ENCODE results near the gene USP28. TPM values are rescaled to one million over a fixed set of nuclear protein-coding genes. Genes with fewer than 3 reads are reported as not detected.
"Not testable (repeated sequence)": the region's sequence is repeated elsewhere in the genome, so short reads cannot be mapped to it uniquely, and the experiment has no call there.

USP28 gene
- total and polyA plus RNA-seq, 4 donors = 8.4 to 28.5 (median 17.5) TPM

DNA sequence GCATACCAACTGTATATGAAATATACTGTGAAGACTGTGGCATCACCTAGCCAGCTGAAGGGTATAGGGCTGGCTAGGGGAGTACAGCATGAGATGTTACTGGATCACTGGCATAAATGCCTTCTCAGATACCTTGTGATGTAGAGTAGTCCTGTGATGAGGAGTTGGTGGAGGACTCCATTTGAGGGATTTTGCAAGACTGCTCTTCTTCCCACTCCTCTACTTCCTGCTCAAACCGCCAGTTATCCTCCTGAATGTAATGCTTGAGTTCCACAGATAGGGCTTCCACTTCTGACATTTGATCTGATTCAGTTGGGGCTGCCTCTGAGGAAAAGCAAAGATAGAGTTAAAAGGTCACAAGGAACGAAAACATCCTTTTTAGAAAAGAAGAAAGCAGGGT is 66.4 kb downstream of the USP28 start:
- intact Hi-C loops (cut with DNase I) = no loop called here
- DNase-seq (no peak), ATAC-seq (ENCODE audit: low FRiP score) (no peak)
- 47% methylated on average over 2 of the region's 2 CpGs for WGBS, 2 donors
- H3K4me3 ChIP-seq (ENCODE audit: low read length in 2 of 2) = no peak overlapping the region
- H3K27me3 ChIP-seq (ENCODE audit: control insufficient read depth in 1 of 2, insufficient read depth in 2 of 2, low read length in 1 of 2) = no peaks in the 10 kb centered on the region
- peaks cover 4 to 6% of the 10 kb centered on the region in 2 donors for H3K36me3 ChIP-seq (ENCODE audit: control insufficient read depth in 1 of 2, insufficient read depth in 2 of 2, low read length in 1 of 2)
- no peak overlapping the region for H3K27ac ChIP-seq (ENCODE audit: low read depth in 1 of 2, low read length in 2 of 2)
- no peaks in the 10 kb centered on the region for H3K9me3 ChIP-seq (ENCODE audit: control insufficient read depth, low read length)
- H3K4me1 ChIP-seq (ENCODE audit: control insufficient read depth in 1 of 2, insufficient read depth in 2 of 2, low read length in 2 of 2) = no peaks in the 10 kb centered on the region

DNA sequence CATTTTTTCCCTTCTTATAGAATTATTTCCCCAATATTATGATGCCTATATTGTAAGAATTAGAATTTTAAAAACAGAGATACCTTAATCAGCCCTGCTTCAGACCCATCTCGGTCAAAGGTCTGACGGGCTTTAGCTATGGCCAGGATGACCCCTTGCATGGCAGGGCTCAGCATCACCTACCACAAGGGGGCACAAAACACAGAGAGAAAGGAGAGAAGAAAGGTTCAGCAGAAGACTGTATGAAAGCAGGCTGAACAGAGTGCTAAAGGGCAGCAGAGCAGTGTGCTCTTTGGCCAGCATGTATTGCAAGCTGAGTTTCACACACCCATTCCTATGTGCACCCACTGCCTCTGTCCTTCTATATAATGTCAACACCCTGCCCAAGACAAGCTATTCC is 69.0 kb downstream of the USP28 start:
- ATAC-seq (ENCODE audit: low FRiP score) = no peak
- no peak overlapping the region for H3K4me3 ChIP-seq (ENCODE audit: low read length in 2 of 2)
- no peaks in the 10 kb centered on the region for H3K9me3 ChIP-seq (ENCODE audit: control insufficient read depth, low read length)
- H3K27ac ChIP-seq (ENCODE audit: low read depth in 1 of 2, low read length in 2 of 2) = no peak overlapping the region
- WGBS, 2 donors = 91 to 94% methylated on average over 2 of the region's 2 CpGs
- peaks cover 8% of the 10 kb centered on the region in 2 donors for H3K36me3 ChIP-seq (ENCODE audit: control insufficient read depth in 1 of 2, insufficient read depth in 2 of 2, low read length in 1 of 2)
- no peaks in the 10 kb centered on the region for H3K27me3 ChIP-seq (ENCODE audit: control insufficient read depth in 1 of 2, insufficient read depth in 2 of 2, low read length in 1 of 2)
- no peak for DNase-seq
- intact Hi-C loops (cut with DNase I) = no loop called here
- H3K4me1 ChIP-seq (ENCODE audit: control insufficient read depth in 1 of 2, insufficient read depth in 2 of 2, low read length in 2 of 2) = no peaks in the 10 kb centered on the region

DNA sequence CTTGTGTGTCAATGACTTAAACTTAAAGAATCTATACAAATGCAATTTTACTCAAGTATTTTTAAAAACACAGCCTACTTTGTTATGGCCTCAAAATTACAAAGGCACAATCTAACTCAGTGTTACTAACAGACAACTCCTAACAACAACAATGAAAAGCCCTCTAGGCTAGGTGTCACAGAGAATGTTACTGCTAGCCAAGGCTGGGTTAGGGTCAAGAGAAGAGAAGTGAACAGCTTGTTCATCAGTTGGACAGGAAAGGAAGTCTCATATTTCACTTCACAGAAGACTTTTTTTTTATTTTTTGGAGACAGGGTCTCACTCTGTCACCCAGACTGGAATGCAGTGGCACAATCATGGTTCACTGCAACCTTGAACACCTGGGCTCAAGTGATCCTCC is 69.7 kb downstream of the USP28 start:
- intact Hi-C loops (cut with DNase I) = no loop called here
- H3K27me3 ChIP-seq (ENCODE audit: control insufficient read depth in 1 of 2, insufficient read depth in 2 of 2, low read length in 1 of 2) = no peaks in the 10 kb centered on the region
- H3K27ac ChIP-seq (ENCODE audit: low read depth in 1 of 2, low read length in 2 of 2) = no peak overlapping the region
- ATAC-seq (ENCODE audit: low FRiP score) (no peak), DNase-seq (no peak)
- no peaks in the 10 kb centered on the region for H3K4me1 ChIP-seq (ENCODE audit: control insufficient read depth in 1 of 2, insufficient read depth in 2 of 2, low read length in 2 of 2)
- H3K9me3 ChIP-seq (ENCODE audit: control insufficient read depth, low read length) = no peaks in the 10 kb centered on the region
- H3K4me3 ChIP-seq (ENCODE audit: low read length in 2 of 2) = no peak overlapping the region
- H3K36me3 ChIP-seq (ENCODE audit: control insufficient read depth in 1 of 2, insufficient read depth in 2 of 2, low read length in 1 of 2) = peaks cover 6 to 8% of the 10 kb centered on the region in 2 donors

DNA sequence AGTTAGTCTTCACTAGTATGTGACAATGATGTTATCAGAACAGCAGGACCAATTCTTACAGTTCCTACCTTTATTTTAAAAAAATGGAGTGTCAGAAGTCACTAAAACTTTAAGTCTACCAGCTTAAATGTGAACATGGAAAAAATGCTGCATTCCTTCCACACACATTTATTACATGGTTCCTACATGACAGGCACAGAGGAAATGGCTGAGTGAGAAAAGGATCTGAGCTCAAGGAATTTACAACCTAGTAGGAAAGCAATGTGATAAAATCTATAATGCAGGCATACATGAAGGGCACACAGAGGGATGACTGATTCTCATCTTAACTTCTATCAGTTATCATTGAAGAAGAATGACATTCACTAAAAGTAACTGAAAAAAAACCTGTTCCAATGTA is 72.8 kb downstream of the USP28 start:
- ATAC-seq (ENCODE audit: low FRiP score) (no peak), DNase-seq (no peak)
- Histone ChIP-seq H3K4me3 (ENCODE audit: low read length in 2 of 2) (no peak overlapping the region), H3K4me1 (ENCODE audit: control insufficient read depth in 1 of 2, insufficient read depth in 2 of 2, low read length in 2 of 2) (no peaks in the 10 kb centered on the region), H3K27me3 (ENCODE audit: control insufficient read depth in 1 of 2, insufficient read depth in 2 of 2, low read length in 1 of 2) (no peaks in the 10 kb centered on the region), H3K27ac (ENCODE audit: low read depth in 1 of 2, low read length in 2 of 2) (no peak overlapping the region), H3K36me3 (ENCODE audit: control insufficient read depth in 1 of 2, insufficient read depth in 2 of 2, low read length in 1 of 2) (peaks cover 6 to 9% of the 10 kb centered on the region in 2 donors), H3K9me3 (ENCODE audit: control insufficient read depth, low read length) (no peaks in the 10 kb centered on the region)
- intact Hi-C loops (cut with DNase I) = no loop called here

DNA sequence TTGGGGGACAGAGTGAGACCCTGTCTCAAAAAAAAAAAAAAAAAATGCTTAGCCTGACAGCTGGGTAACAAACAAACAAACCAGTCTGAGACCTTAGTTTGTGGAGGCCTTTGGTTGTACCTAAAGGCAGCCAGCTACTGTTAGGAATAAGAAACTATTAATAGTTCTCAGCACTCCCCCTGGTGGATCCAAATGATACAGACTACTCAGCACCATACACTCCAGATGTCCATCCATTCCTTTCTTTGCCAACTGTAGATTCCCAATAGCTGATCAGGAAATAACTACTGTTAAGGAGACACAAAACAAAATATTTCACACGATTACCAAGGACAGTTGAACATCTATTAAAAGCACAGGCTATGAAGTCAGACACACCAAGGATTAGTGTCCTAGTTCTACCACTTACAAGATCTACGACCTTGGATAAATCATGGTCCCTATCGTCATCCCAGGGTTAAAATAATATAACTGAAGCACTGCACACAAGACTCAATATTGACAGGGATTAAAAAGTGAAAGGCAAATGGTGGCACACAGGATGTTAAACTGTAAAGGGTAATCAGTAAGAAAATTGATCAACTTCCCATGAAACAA is 78.6 kb downstream of the USP28 start:
- 53 to 56% methylated on average over 3 of the region's 3 CpGs for WGBS, 2 donors
- intact Hi-C loops (cut with DNase I) = loop anchor here (5.0 kb wide), 1 partner anchor 489 kb away; no protein-coding TSS in a partner anchor
- Histone ChIP-seq H3K9me3 (ENCODE audit: control insufficient read depth, low read length) (no peaks in the 10 kb centered on the region), H3K4me1 (ENCODE audit: control insufficient read depth in 1 of 2, insufficient read depth in 2 of 2, low read length in 2 of 2) (no peaks in the 10 kb centered on the region), H3K36me3 (ENCODE audit: control insufficient read depth in 1 of 2, insufficient read depth in 2 of 2, low read length in 1 of 2) (peaks cover 0 to 4% of the 10 kb centered on the region in 2 donors), H3K27me3 (ENCODE audit: control insufficient read depth in 1 of 2, insufficient read depth in 2 of 2, low read length in 1 of 2) (no peaks in the 10 kb centered on the region), H3K27ac (ENCODE audit: low read depth in 1 of 2, low read length in 2 of 2) (no peak overlapping the region), H3K4me3 (ENCODE audit: low read length in 2 of 2) (no peak overlapping the region)
- ATAC-seq (ENCODE audit: low FRiP score) (peak; percentile 83), DNase-seq (no peak)

DNA sequence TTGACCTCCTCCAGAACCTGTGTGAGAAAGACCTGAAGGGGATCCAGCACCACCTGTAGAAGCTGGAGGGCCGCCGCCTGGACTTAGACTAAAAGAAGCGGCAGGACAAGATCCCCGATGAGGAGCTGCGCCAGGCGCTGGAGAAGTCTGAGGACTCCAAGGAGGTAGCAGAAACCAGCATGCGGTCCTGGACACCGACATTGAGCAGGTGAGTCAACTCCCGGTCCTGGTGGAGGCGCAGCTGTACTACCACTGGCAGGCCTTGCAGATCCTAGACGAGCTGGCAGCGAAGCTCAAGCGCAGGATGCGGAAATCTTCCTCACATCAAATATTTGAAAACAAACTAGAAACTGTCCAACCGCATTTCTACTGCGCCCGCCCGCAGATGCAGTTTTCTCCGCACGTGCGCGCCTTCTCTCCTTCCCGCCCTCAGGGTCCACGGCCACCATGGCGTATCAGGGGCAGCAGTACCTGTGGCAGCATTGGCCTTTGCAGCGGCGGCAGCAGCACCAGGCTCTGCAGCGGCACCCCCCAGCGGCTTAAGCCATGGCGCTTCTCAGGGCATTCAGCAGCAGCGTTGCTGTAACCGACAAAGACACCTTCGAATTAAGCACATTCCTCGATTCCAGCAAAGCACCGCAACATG is 85.6 kb downstream of the USP28 start:
- WGBS, 2 donors = 84 to 85% methylated on average over 35 of the region's 35 CpGs

DNA sequence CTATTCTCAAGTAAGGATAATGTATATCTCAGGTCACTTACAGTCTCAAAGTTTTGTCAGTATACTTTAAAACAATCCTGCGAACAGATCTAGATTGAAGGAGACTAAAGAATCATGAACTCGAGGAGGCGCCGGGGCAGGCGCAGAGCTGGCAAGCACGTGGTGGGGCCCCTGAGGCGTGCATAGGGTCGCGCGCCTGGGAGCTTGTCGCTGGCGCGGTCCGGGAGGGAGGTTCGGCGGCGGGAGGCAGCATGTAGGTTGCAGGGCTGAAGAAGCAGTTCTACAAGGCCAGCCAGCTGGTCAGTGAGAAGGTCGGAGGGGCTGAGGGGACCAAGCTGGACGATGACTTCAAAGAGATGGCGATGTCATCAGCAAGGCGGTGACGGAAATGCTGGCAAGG is 86.4 kb downstream of the USP28 start:
- H3K4me1 ChIP-seq (ENCODE audit: control insufficient read depth in 1 of 2, insufficient read depth in 2 of 2, low read length in 2 of 2); ATAC-seq (ENCODE audit: low FRiP score); H3K36me3 ChIP-seq (ENCODE audit: control insufficient read depth in 1 of 2, insufficient read depth in 2 of 2, low read length in 1 of 2); intact Hi-C loops (cut with DNase I); H3K9me3 ChIP-seq (ENCODE audit: control insufficient read depth, low read length); H3K27me3 ChIP-seq (ENCODE audit: control insufficient read depth in 1 of 2, insufficient read depth in 2 of 2, low read length in 1 of 2); H3K4me3 ChIP-seq (ENCODE audit: low read length in 2 of 2); DNase-seq; H3K27ac ChIP-seq (ENCODE audit: low read depth in 1 of 2, low read length in 2 of 2): not testable (repeated sequence)
- WGBS, 2 donors = 84 to 89% methylated on average over 22 of the region's 22 CpGs

More for the DNA sequence above, 85.6 kb downstream of the USP28 start:
- Histone ChIP-seq H3K4me3 (ENCODE audit: low read length in 2 of 2) (no peak overlapping the region), H3K36me3 (ENCODE audit: control insufficient read depth in 1 of 2, insufficient read depth in 2 of 2, low read length in 1 of 2) (no peaks in the 10 kb centered on the region), H3K9me3 (ENCODE audit: control insufficient read depth, low read length) (no peaks in the 10 kb centered on the region), H3K27me3 (ENCODE audit: control insufficient read depth in 1 of 2, insufficient read depth in 2 of 2, low read length in 1 of 2) (no peaks in the 10 kb centered on the region), H3K27ac (ENCODE audit: low read depth in 1 of 2, low read length in 2 of 2) (no peak overlapping the region), H3K4me1 (ENCODE audit: control insufficient read depth in 1 of 2, insufficient read depth in 2 of 2, low read length in 2 of 2) (no peaks in the 10 kb centered on the region)
- no peak for DNase-seq
- no peak for ATAC-seq (ENCODE audit: low FRiP score)
- intact Hi-C loops (cut with DNase I) = no loop called here

DNA sequence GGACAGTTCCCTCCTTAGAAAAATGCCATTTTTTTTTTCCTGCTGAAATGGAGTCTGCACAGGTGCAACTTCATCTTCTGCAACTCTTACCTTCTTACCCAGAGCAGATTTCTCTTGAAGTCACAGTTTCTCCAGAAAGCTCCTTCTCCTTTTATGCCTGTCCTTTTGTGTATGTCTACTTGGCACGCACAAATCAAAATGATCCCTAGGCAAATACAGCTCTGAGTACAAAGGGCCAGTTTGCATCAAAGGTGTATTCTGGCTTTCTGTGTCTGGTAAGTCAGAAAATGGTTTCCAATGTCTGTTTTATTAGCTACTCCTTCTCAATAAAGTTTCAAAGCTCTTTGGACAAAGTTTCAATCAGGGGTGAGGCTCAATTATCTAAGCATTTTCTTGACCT is 93.2 kb downstream of the USP28 start:
- Histone ChIP-seq H3K27ac (ENCODE audit: low read depth in 1 of 2, low read length in 2 of 2) (no peak overlapping the region), H3K36me3 (ENCODE audit: control insufficient read depth in 1 of 2, insufficient read depth in 2 of 2, low read length in 1 of 2) (no peaks in the 10 kb centered on the region), H3K27me3 (ENCODE audit: control insufficient read depth in 1 of 2, insufficient read depth in 2 of 2, low read length in 1 of 2) (no peaks in the 10 kb centered on the region), H3K4me1 (ENCODE audit: control insufficient read depth in 1 of 2, insufficient read depth in 2 of 2, low read length in 2 of 2) (no peaks in the 10 kb centered on the region), H3K9me3 (ENCODE audit: control insufficient read depth, low read length) (no peaks in the 10 kb centered on the region), H3K4me3 (ENCODE audit: low read length in 2 of 2) (no peak overlapping the region)
- 92 to 93% methylated on average over 1 of the region's 1 CpG for WGBS, 2 donors
- intact Hi-C loops (cut with DNase I) = no loop called here
- DNase-seq (no peak), ATAC-seq (ENCODE audit: low FRiP score) (no peak)

DNA sequence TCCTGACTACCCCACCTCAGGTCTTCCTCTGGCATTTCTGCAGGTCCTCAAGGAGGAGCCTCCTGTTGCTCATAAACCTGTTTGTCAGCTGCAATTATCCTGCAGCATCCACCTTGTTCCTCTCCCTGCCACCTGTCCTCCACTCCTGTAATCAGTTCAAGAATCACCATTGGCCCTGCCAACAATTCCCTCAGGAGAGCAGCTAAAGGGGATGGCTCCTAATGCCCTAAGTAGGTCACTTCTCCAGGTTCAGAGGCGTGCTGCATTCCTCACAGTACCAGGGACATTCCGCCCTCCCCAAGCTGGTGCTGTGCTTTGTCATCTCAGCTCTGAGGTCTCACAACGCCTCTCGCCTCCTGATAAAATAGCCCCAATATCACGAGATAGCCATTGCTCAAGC is 93.7 kb downstream of the USP28 start:
- H3K36me3 ChIP-seq (ENCODE audit: control insufficient read depth in 1 of 2, insufficient read depth in 2 of 2, low read length in 1 of 2) = no peaks in the 10 kb centered on the region

More for the DNA sequence above, 93.7 kb downstream of the USP28 start:
- intact Hi-C loops (cut with DNase I) = no loop called here
- no peak overlapping the region for H3K27ac ChIP-seq (ENCODE audit: low read depth in 1 of 2, low read length in 2 of 2)
- no peaks in the 10 kb centered on the region for H3K9me3 ChIP-seq (ENCODE audit: control insufficient read depth, low read length)
- ATAC-seq (ENCODE audit: low FRiP score) (no peak), DNase-seq (no peak)
- WGBS, 2 donors = 59 to 71% methylated on average over 5 of the region's 5 CpGs
- no peak overlapping the region for H3K4me3 ChIP-seq (ENCODE audit: low read length in 2 of 2)
- no peaks in the 10 kb centered on the region for H3K27me3 ChIP-seq (ENCODE audit: control insufficient read depth in 1 of 2, insufficient read depth in 2 of 2, low read length in 1 of 2)
- H3K4me1 ChIP-seq (ENCODE audit: control insufficient read depth in 1 of 2, insufficient read depth in 2 of 2, low read length in 2 of 2) = no peaks in the 10 kb centered on the region
